Lung (tissue), 12 donors: ENCODE measurements around the gene OSTF1. TPM values are rescaled to one million over a fixed set of nuclear protein-coding genes. Genes with fewer than 3 reads are reported as not detected.

Source experiments
- ATAC-seq: fragments of 200-7000 bp; cut with Tn5 transposase; one replicate; pipeline ENCODE4 v1.9.1; 2020; ENCODE audit warnings: moderate number of reproducible peaks; ENCODE audit not compliant: insufficient read depth, low FRiP score
- DNase-seq, 3 donors: peaks; one replicate each; pipeline ENCODE4 v3.0.0-alpha.2; 2013 to 2017
- H3K27ac ChIP-seq, 2 donors: one replicate each; pipeline ENCODE4 v1.5.1; 2013; ENCODE audit warnings: mild to moderate bottlenecking in 2 of 2, moderate library complexity in 2 of 2, control low read depth in 1 of 2, inconsistent platforms in 1 of 2, low read depth in 1 of 2, low read length in 1 of 2
- H3K27me3 ChIP-seq, 3 donors: one replicate each; pipeline ENCODE4 v1.5.1; 2013; ENCODE audit warnings: low read length in 2 of 3; ENCODE audit not compliant: control insufficient read depth in 3 of 3, insufficient read depth in 3 of 3
- H3K36me3 ChIP-seq, 4 donors: one replicate each; pipeline ENCODE4 v1.5.1; 2013; ENCODE audit warnings: low read length in 4 of 4, mild to moderate bottlenecking in 1 of 4, moderate library complexity in 1 of 4; ENCODE audit not compliant: control insufficient read depth in 4 of 4, insufficient read depth in 4 of 4
- H3K4me1 ChIP-seq, 5 donors: one replicate each; pipeline ENCODE4 v1.5.1; 2013; ENCODE audit warnings: low read length in 5 of 5, mild to moderate bottlenecking in 2 of 5, moderate library complexity in 1 of 5; ENCODE audit not compliant: control insufficient read depth in 5 of 5, insufficient read depth in 5 of 5
- H3K4me3 ChIP-seq: one replicate; pipeline ENCODE4 v1.5.1; 2013; ENCODE audit warnings: mild to moderate bottlenecking, control low read depth, moderate library complexity
- H3K9ac ChIP-seq, 2 donors: one replicate each; pipeline ENCODE4 v1.5.1; 2013; ENCODE audit warnings: low read length in 2 of 2, control low read depth in 1 of 2; ENCODE audit not compliant: insufficient read depth in 1 of 2
- H3K9me3 ChIP-seq, 4 donors: one replicate each; pipeline ENCODE4 v1.5.1; 2013; ENCODE audit warnings: low read length in 3 of 4, mild to moderate bottlenecking in 1 of 4, moderate library complexity in 1 of 4; ENCODE audit not compliant: control insufficient read depth in 4 of 4, insufficient read depth in 3 of 4
- CTCF ChIP-seq: IDR thresholded peaks from 2 replicates; pipeline ENCODE4 v1.5.1; 2012; ENCODE audit warnings: mild to moderate bottlenecking; ENCODE audit errors: control extremely low read depth, extremely low read depth
- WGBS, 2 donors: extraction: QIAGEN DNeasy Blood & Tissue Kit; methylation state at CpG; one replicate each; pipeline ENCODE4 v1.1.7; 2013; 5-methylcytosine and 5-hydroxymethylcytosine counted together
- polyA plus RNA-seq, 2 donors: library from polyadenylated mRNA; stranded (reverse); fragments of 200-250 nt; gene quantifications; one replicate each; pipeline ENCODE4 v1.2.1, GENCODE V29; 2013
- total RNA-seq, 2 donors: library from RNA; depleted of rRNA in 1 of 2; stranded (reverse); fragments of >200 nt in 1 of 2; gene quantifications; one replicate each; pipeline ENCODE4 v1.2.1, GENCODE V29; 2014 to 2021
- donor health status: control.
- donor health status: control.
- donor health status: Bipolar disorder and iron deficiency.
- donor health status: healthy.
- donor health status: DM: yes; HTN: yes; CAD: no.

OSTF1 gene
- total and polyA plus RNA-seq, 4 donors: 50.9 to 91.0 (median 72.0) TPM

- TF ChIP-seq CTCF: no peak
- Histone ChIP-seq H3K9me3 (no peaks in the 10 kb centered on the region), H3K27me3 (no peaks in the 10 kb centered on the region), H3K4me1 (peaks cover 6 to 64% (median 26%) of the 10 kb centered on the region in 5 donors), H3K27ac (no peak overlapping the region), H3K9ac (peak overlapping the region in 1 of 2 donors; percentile 36), H3K4me3 (no peak overlapping the region), H3K36me3 (peaks cover 0 to 5% (median under 1%) of the 10 kb centered on the region in 4 donors)
- ATAC-seq (no peak), DNase-seq (peak; percentile 49 to 96 (median 95))
- 69 to 73% methylated on average over 2 of the region's 2 CpGs for WGBS, 2 donors
These were observed 17.5 kb downstream of the OSTF1 start for GRCh38 chr9:75105841-75106240.

GRCh38 chr9:75106857-75107256, 18.5 kb downstream of the OSTF1 start:
- Histone ChIP-seq H3K4me3 (no peak overlapping the region), H3K27ac (no peak overlapping the region), H3K36me3 (peaks cover 0 to 5% (median under 1%) of the 10 kb centered on the region in 4 donors), H3K4me1 (peaks cover 5 to 60% (median 27%) of the 10 kb centered on the region in 5 donors), H3K27me3 (no peaks in the 10 kb centered on the region), H3K9me3 (no peaks in the 10 kb centered on the region), H3K9ac (no peak overlapping the region)
- DNase-seq: peak; percentile 92 to 99 (median 99)
- WGBS, 2 donors: 56 to 69% methylated on average over 6 of the region's 6 CpGs
- TF ChIP-seq CTCF: no peak
- ATAC-seq: no peak

- H3K27me3 ChIP-seq: no peaks in the 10 kb centered on the region
- no peak overlapping the region for H3K4me3 ChIP-seq
- no peaks in the 10 kb centered on the region for H3K9me3 ChIP-seq
- H3K27ac ChIP-seq: no peak overlapping the region
- peaks cover 0 to 5% (median under 1%) of the 10 kb centered on the region in 4 donors for H3K36me3 ChIP-seq
- 38 to 51% methylated on average over 4 of the region's 4 CpGs for WGBS, 2 donors
- DNase-seq (peak; percentile 62 to 80 (median 70)), ATAC-seq (no peak)
- H3K9ac ChIP-seq: no peak overlapping the region
- peaks cover 5 to 73% (median 27%) of the 10 kb centered on the region in 5 donors for H3K4me1 ChIP-seq
- TF ChIP-seq CTCF: no peak
These were observed 20.3 kb downstream of the OSTF1 start for GRCh38 chr9:75108571-75108970.
